Endothelial cell of umbilical vein (primary cell): ENCODE results near the gene EDEM1. TPM values are rescaled to one million over a fixed set of nuclear protein-coding genes. Genes with fewer than 3 reads are reported as not detected.

Experiments
- BruUV-seq: library from RNA; stranded (reverse); fragments of 400-500 nt; replicated peaks from 2 replicates; lab custom pipeline; 2021; lab: Mats Ljungman, UMichigan
- CTCF ChIA-PET: fragments of 300-600, 350-600 bp; sonication (Branson Sonifier 250); formaldehyde crosslinking; loops from one replicate; lab custom pipeline; 2021; ENCODE audit warnings: antibody characterized with exemption, inconsistent platforms; lab: Charles Lee
- POLR2A ChIA-PET: fragments of 300-600, 350-600 bp; sonication (Branson Sonifier 250); formaldehyde crosslinking; loops from one replicate; lab custom pipeline; 2021; ENCODE audit warnings: antibody characterized with exemption, inconsistent platforms; lab: Charles Lee
- DNase-seq: peaks from one replicate; pipeline ENCODE4 v3.0.0-alpha.2; 2011; ENCODE audit warnings: low read depth, low spot score
- FAIRE-seq: peaks from 2 replicates; lab custom pipeline; 2011; peaks lifted over from hg19 to GRCh38; lab: Jason Lieb, UNC
- H2AFZ ChIP-seq: 2 replicates; pipeline ENCODE4 v1.6.0; 2012; ENCODE audit warnings: low read depth, low read length, control low read depth, inconsistent platforms
- H3K27ac ChIP-seq: 2 replicates; pipeline ENCODE4 v1.5.1; 2011; ENCODE audit warnings: low read depth, mild to moderate bottlenecking, control low read depth, low read length, moderate library complexity; ENCODE audit not compliant: insufficient read depth
- H3K27me3 ChIP-seq, 2 experiments: 2 replicates each; pipeline versions ENCODE4 v1.6.0 to v1.6.1; 2011; ENCODE audit warnings: low read length in 2 of 2, mixed read lengths in 1 of 2; ENCODE audit not compliant: control insufficient read depth in 2 of 2, insufficient read depth in 2 of 2
- H3K36me3 ChIP-seq, 2 experiments: 2 replicates in 1 of 2; 3 replicates in 1 of 2; pipeline ENCODE4 v1.5.1; 2011; ENCODE audit warnings: low read length in 2 of 2, mild to moderate bottlenecking in 1 of 2, moderate library complexity in 1 of 2; ENCODE audit not compliant: control insufficient read depth in 2 of 2, insufficient read depth in 2 of 2; ENCODE audit errors: extremely low read depth in 1 of 2
- H3K4me1 ChIP-seq: 3 replicates; pipeline ENCODE4 v1.5.1; 2011; ENCODE audit warnings: mild to moderate bottlenecking, low read length; ENCODE audit not compliant: control insufficient read depth, insufficient read depth; ENCODE audit errors: extremely low read depth
- H3K4me2 ChIP-seq: 2 replicates; pipeline ENCODE4 v1.6.1; 2011; ENCODE audit warnings: low read length, control low read depth, mixed read lengths; ENCODE audit not compliant: insufficient read depth
- H3K4me3 ChIP-seq, 3 experiments: fragments of 200-600 bp in 1 of 3; sonication (generic), shearing (Covaris generic) in 1 of 3; replicated peaks in 1 of 3; 2 replicates each; pipeline ENCODE4 v1.5.1; 2011 to 2016; ENCODE audit warnings: control low read depth in 3 of 3, low read length in 3 of 3, mild to moderate bottlenecking in 2 of 3, inconsistent platforms in 1 of 3, low read depth in 1 of 3, moderate library complexity in 1 of 3; ENCODE audit not compliant: insufficient read depth in 1 of 3
- H3K79me2 ChIP-seq: 2 replicates; pipeline ENCODE4 v1.6.0; 2012; ENCODE audit warnings: low read length, inconsistent platforms; ENCODE audit not compliant: control insufficient read depth, insufficient read depth
- H3K9ac ChIP-seq: replicated peaks from 2 replicates; pipeline ENCODE3; 2011; ENCODE audit warnings: low read length, control low read depth; ENCODE audit not compliant: insufficient read depth; ENCODE audit errors: extremely low read depth
- H3K9me1 ChIP-seq: replicated peaks from 3 replicates; pipeline ENCODE4 v1.6.0; 2011; ENCODE audit warnings: mild to moderate bottlenecking, low read length; ENCODE audit not compliant: control insufficient read depth, insufficient read depth; ENCODE audit errors: extremely low read depth
- H3K9me3 ChIP-seq: replicated peaks from 2 replicates; pipeline ENCODE4 v1.5.1; 2012; ENCODE audit warnings: low read length, inconsistent platforms; ENCODE audit not compliant: control insufficient read depth, insufficient read depth
- H4K20me1 ChIP-seq: replicated peaks from 2 replicates; pipeline ENCODE3; 2011; ENCODE audit warnings: mild to moderate bottlenecking, low read length; ENCODE audit not compliant: control insufficient read depth, insufficient read depth; ENCODE audit errors: extremely low read depth
- CTCF ChIP-seq, 2 donors: IDR thresholded peaks; 1 replicate in 1 of 2; 2 replicates in 1 of 2; pipeline ENCODE4 v1.5.1; 2011; ENCODE audit warnings: low read length in 2 of 2, mild to moderate bottlenecking in 2 of 2, moderate library complexity in 2 of 2, control low read depth in 1 of 2, inconsistent platforms in 1 of 2, low read depth in 1 of 2; ENCODE audit not compliant: insufficient read depth in 1 of 2; ENCODE audit errors: extremely low read depth in 1 of 2
- FOS ChIP-seq: IDR thresholded peaks from 2 replicates; pipeline ENCODE4 v1.6.1; 2011; ENCODE audit warnings: mild to moderate bottlenecking, low read length, moderate library complexity, borderline replicate concordance; ENCODE audit not compliant: insufficient read depth
- JUN ChIP-seq: IDR thresholded peaks from 2 replicates; pipeline ENCODE4 v1.6.1; 2011; ENCODE audit warnings: borderline replicate concordance, low read depth; ENCODE audit not compliant: insufficient read length, insufficient read depth
- MAX ChIP-seq: IDR thresholded peaks from 2 replicates; pipeline ENCODE4 v1.6.1; 2011; ENCODE audit not compliant: insufficient read depth, insufficient read length
- MYC ChIP-seq: IDR thresholded peaks from one replicate; pipeline ENCODE4 v1.6.1; 2011; ENCODE audit warnings: mild to moderate bottlenecking, low read depth, low read length
- POLR2A ChIP-seq: IDR thresholded peaks from 2 replicates; pipeline ENCODE4 v1.6.1; 2012; ENCODE audit warnings: low read depth, mild to moderate bottlenecking, control low read depth, low read length
- POLR2AphosphoS5 ChIP-seq: IDR thresholded peaks from 2 replicates; pipeline ENCODE4 v1.6.1; 2012; ENCODE audit warnings: low read depth, mild to moderate bottlenecking, control low read depth, low read length, moderate library complexity; ENCODE audit not compliant: insufficient read depth
- dilution Hi-C: fragments of 300-500 bp; cut with MboI; formaldehyde crosslinking; loops from one replicate; pipeline ENCODE4 v1.15.0; 2019; ENCODE audit warnings: low sequenced_read_pairs; ENCODE audit not compliant: extremely low pct_ligation_motif_present
- intact Hi-C: fragments of 100-400 bp; cut with micrococcal nuclease; formaldehyde crosslinking; loops from one replicate; pipeline ENCODE4 v1.10.0; 2022
- polyA plus RNA-seq, 4 experiments: library from polyadenylated mRNA; depleted of rRNA in 3 of 4; stranded (reverse) in 3 of 4; unstranded in 1 of 4; fragments of >200 nt; gene quantifications; 2 replicates each; pipeline versions ENCODE4 v1.2.1 to v1.2.3, GENCODE V29; 2011 to 2012; ENCODE audit warnings: missing spikeins in 1 of 4
- total RNA-seq: library from RNA; stranded (reverse); gene quantifications from 2 replicates; pipeline ENCODE4 v1.2.3, GENCODE V29; 2021

The EDEM1 gene
- total and polyA plus RNA-seq, 2 donors (not counting 3 experiments of a cell fraction or from before 2014, with no cell fraction given): 19.4 to 61.1 TPM

DNA sequence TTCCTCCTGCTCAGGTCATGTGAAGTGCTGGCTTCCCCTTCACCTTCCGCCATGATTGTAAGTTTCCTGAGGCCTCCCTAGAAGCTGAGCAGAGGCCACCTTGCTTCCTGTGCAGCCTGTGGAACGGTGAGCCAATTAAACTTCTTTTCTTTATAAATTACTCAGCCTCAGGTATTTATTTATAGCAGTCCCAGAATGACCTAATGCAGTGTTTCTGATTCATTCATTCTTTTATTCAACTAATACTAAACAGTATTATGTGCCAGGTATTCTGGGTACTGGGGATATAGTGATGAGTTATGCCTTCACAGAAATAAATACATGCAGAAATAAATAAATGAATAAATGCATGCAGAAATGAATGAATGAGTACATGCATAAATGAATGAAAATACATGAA, 41.9 kb downstream of the EDEM1 start:
- H3K9me3 ChIP-seq: no peaks in the 10 kb centered on the region
- no peaks in the 10 kb centered on the region for H3K4me1 ChIP-seq
- no peaks in the 10 kb centered on the region for H3K27me3 ChIP-seq
- H3K9ac ChIP-seq: no peak overlapping the region
- no peak overlapping the region for H2AFZ ChIP-seq
- dilution Hi-C loops (no loop called here), intact Hi-C loops (no loop called here)
- H3K4me3 ChIP-seq: no peak overlapping the region
- H3K9me1 ChIP-seq: no peaks in the 10 kb centered on the region
- no peak overlapping the region for H3K27ac ChIP-seq
- no peak for DNase-seq
- H3K4me2 ChIP-seq: no peak overlapping the region
- no TSS peak for BruUV-seq
- no peaks in the 10 kb centered on the region for H4K20me1 ChIP-seq
- no peaks in the 10 kb centered on the region for H3K36me3 ChIP-seq
- POLR2A ChIA-PET: no interaction called here
- CTCF ChIA-PET: no interaction called here
- TF ChIP-seq MAX: no peak
- no peak for TF ChIP-seq MYC
- no peak for TF ChIP-seq POLR2AphosphoS5
- no peak for TF ChIP-seq FOS
- TF ChIP-seq POLR2A: no peak
- no peak for TF ChIP-seq CTCF (IDR thresholded peaks at IDR 0.05; ENCODE audit: extremely low read depth in 1 of 2, insufficient read depth in 1 of 2, low read depth in 1 of 2, low read length in 2 of 2)
- no peak for TF ChIP-seq JUN
- FAIRE-seq: no peak
- H3K79me2 ChIP-seq: no peaks in the 10 kb centered on the region
